Nephron (organoid): ENCODE data around the gene SBF2.
A peak's percentile ranks its signal among the peaks of the same experiment; 100 is the strongest.

ENCODE experiments used
- H3K27ac Mint-ChIP-seq, 3 experiments: 2 replicates each; pipeline ENCODE4 v1.8.0; 2020; ENCODE audit warnings: mixed read lengths in 3 of 3, mild to moderate bottlenecking in 2 of 3, moderate library complexity in 1 of 3
- H3K27me3 Mint-ChIP-seq: 2 replicates; pipeline ENCODE4 v1.8.0; 2021; ENCODE audit warnings: low read depth, mild to moderate bottlenecking, moderate library complexity, mixed read lengths
- H3K36me3 Mint-ChIP-seq: 2 replicates; pipeline ENCODE4 v1.8.0; 2020; ENCODE audit warnings: low read depth, mixed read lengths
- H3K4me1 Mint-ChIP-seq: 2 replicates; pipeline ENCODE4 v1.8.0; 2020; ENCODE audit warnings: mixed read lengths
- H3K4me3 Mint-ChIP-seq, 3 experiments: 2 replicates each; pipeline ENCODE4 v1.8.0; 2020; ENCODE audit warnings: mild to moderate bottlenecking in 3 of 3, mixed read lengths in 3 of 3, moderate library complexity in 2 of 3
- H3K9me3 Mint-ChIP-seq: 2 replicates; pipeline ENCODE4 v1.8.0; 2020; ENCODE audit warnings: mixed read lengths
- CTCF ChIP-seq, 3 experiments: fragments of 200-600 bp; sonication (generic); IDR thresholded peaks; one replicate each; pipeline ENCODE4 v1.5.0; 2021; ENCODE audit warnings: antibody characterized with exemption in 3 of 3; ENCODE audit not compliant: unreplicated experiment in 3 of 3

The SBF2 gene

GRCh38 chr11:10012068-10012467, 282.0 kb downstream of the SBF2 start:
- Mint-ChIP-seq H3K9me3 (peaks cover 46% of the 10 kb centered on the region), H3K27ac (no peak overlapping the region), H3K4me3 (no peak overlapping the region), H3K4me1 (peaks cover 4% of the 10 kb centered on the region), H3K27me3 (no peaks in the 10 kb centered on the region), H3K36me3 (peaks cover 52% of the 10 kb centered on the region)
- TF ChIP-seq CTCF (IDR thresholded peaks at IDR 0.05; ENCODE audit: unreplicated experiment in 3 of 3): no peak

GRCh38 chr11:10005955-10006525, 288.0 kb downstream of the SBF2 start:
- Mint-ChIP-seq H3K4me1 (no peaks in the 10 kb centered on the region), H3K27me3 (no peaks in the 10 kb centered on the region), H3K27ac (peak overlapping the region in 1 of 3 experiments; percentile 24), H3K4me3 (no peak overlapping the region), H3K9me3 (peaks cover 36% of the 10 kb centered on the region), H3K36me3 (peaks cover 40% of the 10 kb centered on the region)
- TF ChIP-seq CTCF (IDR thresholded peaks at IDR 0.05; ENCODE audit: unreplicated experiment in 3 of 3): no peak

GRCh38 chr11:10004526-10005113, 289.4 kb downstream of the SBF2 start:
- Mint-ChIP-seq H3K27me3 (no peaks in the 10 kb centered on the region), H3K4me3 (no peak overlapping the region), H3K9me3 (peaks cover 23% of the 10 kb centered on the region), H3K36me3 (peaks cover 25% of the 10 kb centered on the region), H3K4me1 (no peaks in the 10 kb centered on the region), H3K27ac (no peak overlapping the region)
- no peak for TF ChIP-seq CTCF (IDR thresholded peaks at IDR 0.05; ENCODE audit: unreplicated experiment in 3 of 3)

- no peaks in the 10 kb centered on the region for H3K4me1 Mint-ChIP-seq
- no peaks in the 10 kb centered on the region for H3K27me3 Mint-ChIP-seq
- no peak overlapping the region for H3K27ac Mint-ChIP-seq
- peaks cover 32% of the 10 kb centered on the region for H3K36me3 Mint-ChIP-seq
- no peak for TF ChIP-seq CTCF (IDR thresholded peaks at IDR 0.05; ENCODE audit: unreplicated experiment in 3 of 3)
- H3K4me3 Mint-ChIP-seq: no peak overlapping the region
- H3K9me3 Mint-ChIP-seq: peaks cover 13% of the 10 kb centered on the region
Measured at GRCh38 chr11:10002221-10002620, 291.8 kb downstream of the SBF2 start.

GRCh38 chr11:9992306-9992705, 301.7 kb downstream of the SBF2 start:
- Mint-ChIP-seq H3K27me3 (no peaks in the 10 kb centered on the region), H3K4me3 (no peak overlapping the region), H3K4me1 (no peaks in the 10 kb centered on the region), H3K9me3 (peaks cover 12% of the 10 kb centered on the region), H3K27ac (no peak overlapping the region), H3K36me3 (peaks cover 54% of the 10 kb centered on the region)
- no peak for TF ChIP-seq CTCF (IDR thresholded peaks at IDR 0.05; ENCODE audit: unreplicated experiment in 3 of 3)
